Measurements from ENCODE around the gene PKD1L1.

The PKD1L1 gene

GRCh38 chr7:47888371-47889265 is 59.6 kb downstream of the PKD1L1 start:
- H3K36me3 Mint-ChIP-seq (ENCODE audit: low read depth), result no peaks in the 10 kb centered on the region
- no peaks in the 10 kb centered on the region for H3K4me1 Mint-ChIP-seq (ENCODE audit: low read depth)
- H3K27ac Mint-ChIP-seq, result no peak overlapping the region
- H3K4me3 Mint-ChIP-seq, result no peak overlapping the region
- no peaks in the 10 kb centered on the region for H3K27me3 Mint-ChIP-seq
- H3K9me3 Mint-ChIP-seq, result no peaks in the 10 kb centered on the region

GRCh38 chr7:47887016-47887640 is 61.1 kb downstream of the PKD1L1 start:
- no peaks in the 10 kb centered on the region for H3K36me3 Mint-ChIP-seq (ENCODE audit: low read depth)
- H3K4me1 Mint-ChIP-seq (ENCODE audit: low read depth), result no peaks in the 10 kb centered on the region
- no peak overlapping the region for H3K4me3 Mint-ChIP-seq

GRCh38 chr7:47885987-47886811 is 62.1 kb downstream of the PKD1L1 start:
- H3K36me3 Mint-ChIP-seq (ENCODE audit: low read depth), result no peaks in the 10 kb centered on the region
- H3K4me3 Mint-ChIP-seq, result no peak overlapping the region

More at GRCh38 chr7:47887016-47887640, 61.1 kb downstream of the PKD1L1 start:
- no peaks in the 10 kb centered on the region for H3K27me3 Mint-ChIP-seq
- H3K27ac Mint-ChIP-seq, result no peak overlapping the region
- H3K9me3 Mint-ChIP-seq, result no peaks in the 10 kb centered on the region

GRCh38 chr7:47885309-47885986 is 62.8 kb downstream of the PKD1L1 start:
- Mint-ChIP-seq H3K27me3 (no peaks in the 10 kb centered on the region), H3K4me1 (ENCODE audit: low read depth) (no peaks in the 10 kb centered on the region), H3K27ac (no peak overlapping the region), H3K36me3 (ENCODE audit: low read depth) (no peaks in the 10 kb centered on the region), H3K4me3 (no peak overlapping the region), H3K9me3 (no peaks in the 10 kb centered on the region)

More at GRCh38 chr7:47885987-47886811, 62.1 kb downstream of the PKD1L1 start:
- no peaks in the 10 kb centered on the region for H3K9me3 Mint-ChIP-seq
- H3K4me1 Mint-ChIP-seq (ENCODE audit: low read depth), result no peaks in the 10 kb centered on the region
- H3K27me3 Mint-ChIP-seq, result no peaks in the 10 kb centered on the region
- no peak overlapping the region for H3K27ac Mint-ChIP-seq

GRCh38 chr7:47884675-47885074 is 63.6 kb downstream of the PKD1L1 start:
- Mint-ChIP-seq H3K27ac (no peak overlapping the region), H3K36me3 (ENCODE audit: low read depth) (no peaks in the 10 kb centered on the region), H3K27me3 (no peaks in the 10 kb centered on the region), H3K4me1 (ENCODE audit: low read depth) (no peaks in the 10 kb centered on the region), H3K4me3 (no peak overlapping the region), H3K9me3 (no peaks in the 10 kb centered on the region)

GRCh38 chr7:47882635-47883034 is 65.6 kb downstream of the PKD1L1 start:
- Mint-ChIP-seq H3K9me3 (no peaks in the 10 kb centered on the region), H3K4me1 (ENCODE audit: low read depth) (no peaks in the 10 kb centered on the region), H3K36me3 (ENCODE audit: low read depth) (no peaks in the 10 kb centered on the region), H3K4me3 (no peak overlapping the region), H3K27me3 (no peaks in the 10 kb centered on the region), H3K27ac (no peak overlapping the region)

GRCh38 chr7:47881256-47881655 is 67.0 kb downstream of the PKD1L1 start:
- H3K36me3 Mint-ChIP-seq (ENCODE audit: low read depth), result no peaks in the 10 kb centered on the region
- no peak overlapping the region for H3K4me3 Mint-ChIP-seq
- no peaks in the 10 kb centered on the region for H3K27me3 Mint-ChIP-seq
- no peaks in the 10 kb centered on the region for H3K4me1 Mint-ChIP-seq (ENCODE audit: low read depth)
- H3K9me3 Mint-ChIP-seq, result no peaks in the 10 kb centered on the region
- H3K27ac Mint-ChIP-seq, result no peak overlapping the region

GRCh38 chr7:47878662-47879061 is 69.6 kb downstream of the PKD1L1 start:
- H3K36me3 Mint-ChIP-seq (ENCODE audit: low read depth), result no peaks in the 10 kb centered on the region

GRCh38 chr7:47877336-47877735 is 70.9 kb downstream of the PKD1L1 start:
- Mint-ChIP-seq H3K27ac (no peak overlapping the region), H3K9me3 (no peaks in the 10 kb centered on the region), H3K36me3 (ENCODE audit: low read depth) (no peaks in the 10 kb centered on the region), H3K27me3 (no peaks in the 10 kb centered on the region), H3K4me3 (no peak overlapping the region), H3K4me1 (ENCODE audit: low read depth) (peaks cover 4% of the 10 kb centered on the region)

More at GRCh38 chr7:47878662-47879061, 69.6 kb downstream of the PKD1L1 start:
- no peak overlapping the region for H3K27ac Mint-ChIP-seq
- no peaks in the 10 kb centered on the region for H3K4me1 Mint-ChIP-seq (ENCODE audit: low read depth)
- H3K27me3 Mint-ChIP-seq, result no peaks in the 10 kb centered on the region
- no peak overlapping the region for H3K4me3 Mint-ChIP-seq
- H3K9me3 Mint-ChIP-seq, result no peaks in the 10 kb centered on the region

GRCh38 chr7:47875998-47876744 is 72.1 kb downstream of the PKD1L1 start:
- Mint-ChIP-seq H3K4me3 (no peak overlapping the region), H3K27ac (no peak overlapping the region)

GRCh38 chr7:47875406-47875805 is 72.9 kb downstream of the PKD1L1 start:
- Mint-ChIP-seq H3K4me1 (ENCODE audit: low read depth) (peaks cover 21% of the 10 kb centered on the region), H3K9me3 (no peaks in the 10 kb centered on the region), H3K4me3 (no peak overlapping the region), H3K36me3 (ENCODE audit: low read depth) (no peaks in the 10 kb centered on the region), H3K27ac (no peak overlapping the region), H3K27me3 (no peaks in the 10 kb centered on the region)

More at GRCh38 chr7:47875998-47876744, 72.1 kb downstream of the PKD1L1 start:
- H3K27me3 Mint-ChIP-seq, result no peaks in the 10 kb centered on the region
- no peaks in the 10 kb centered on the region for H3K36me3 Mint-ChIP-seq (ENCODE audit: low read depth)
- peaks cover 14% of the 10 kb centered on the region for H3K4me1 Mint-ChIP-seq (ENCODE audit: low read depth)
- no peaks in the 10 kb centered on the region for H3K9me3 Mint-ChIP-seq

- Mint-ChIP-seq H3K27ac (peak overlapping the region; percentile 47), H3K4me3 (no peak overlapping the region), H3K9me3 (no peaks in the 10 kb centered on the region), H3K36me3 (ENCODE audit: low read depth) (no peaks in the 10 kb centered on the region), H3K27me3 (no peaks in the 10 kb centered on the region), H3K4me1 (ENCODE audit: low read depth) (peaks cover 28% of the 10 kb centered on the region)
Observed at GRCh38 chr7:47873762-47874161, 74.5 kb downstream of the PKD1L1 start.

GRCh38 chr7:47867286-47867685 is 81.0 kb downstream of the PKD1L1 start:
- no peak overlapping the region for H3K27ac Mint-ChIP-seq
- H3K36me3 Mint-ChIP-seq (ENCODE audit: low read depth), result no peaks in the 10 kb centered on the region
- peaks cover 24% of the 10 kb centered on the region for H3K4me1 Mint-ChIP-seq (ENCODE audit: low read depth)
- no peak overlapping the region for H3K4me3 Mint-ChIP-seq
- H3K9me3 Mint-ChIP-seq, result no peaks in the 10 kb centered on the region
- H3K27me3 Mint-ChIP-seq, result no peaks in the 10 kb centered on the region

GRCh38 chr7:47866120-47866519 is 82.1 kb downstream of the PKD1L1 start:
- no peak overlapping the region for H3K27ac Mint-ChIP-seq
- H3K4me1 Mint-ChIP-seq (ENCODE audit: low read depth), result peaks cover 13% of the 10 kb centered on the region
- no peaks in the 10 kb centered on the region for H3K36me3 Mint-ChIP-seq (ENCODE audit: low read depth)
- H3K27me3 Mint-ChIP-seq, result no peaks in the 10 kb centered on the region
- H3K9me3 Mint-ChIP-seq, result no peaks in the 10 kb centered on the region
- no peak overlapping the region for H3K4me3 Mint-ChIP-seq
